Prostate gland (tissue), 2 donors: ENCODE measurements around the gene NR1I2. TPM values are rescaled to one million over a fixed set of nuclear protein-coding genes. Genes with fewer than 3 reads are reported as not detected.

Experiments used
- DNase-seq: peaks from one replicate; pipeline ENCODE4 v3.0.0-alpha.2; 2019; ENCODE audit warnings: low spot score
- H3K27ac ChIP-seq, 2 donors: fragments of 200-600 bp; sonication (generic); 2 replicates each; pipeline ENCODE4 v1.5.1; 2017 to 2019
- H3K27me3 ChIP-seq: fragments of 200-600 bp; sonication (generic); replicated peaks from 2 replicates; pipeline ENCODE4 v1.5.1; 2019; ENCODE audit not compliant: insufficient read depth
- H3K36me3 ChIP-seq, 2 donors: fragments of 200-600 bp; sonication (generic); 1 replicate in 1 of 2; 2 replicates in 1 of 2; pipeline versions ENCODE4 v1.5.1 to v1.8.1; 2017 to 2019
- H3K4me1 ChIP-seq: fragments of 200-600 bp; sonication (generic); replicated peaks from 2 replicates; pipeline ENCODE4 v1.5.1; 2019
- H3K4me3 ChIP-seq, 2 donors: fragments of 200-600 bp; sonication (generic); 2 replicates each; pipeline ENCODE4 v1.5.1; 2017 to 2019
- H3K9me3 ChIP-seq: fragments of 200-600 bp; sonication (generic); 2 replicates; pipeline ENCODE4 v1.5.1; 2017
- POLR2A ChIP-seq: fragments of 450-650 bp; IDR thresholded peaks from one replicate; pipeline ENCODE4 v1.6.1; 2016; ENCODE audit warnings: antibody characterized with exemption, mild to moderate bottlenecking
- POLR2AphosphoS5 ChIP-seq: sonication (generic); formaldehyde crosslinking; IDR thresholded peaks from one replicate; pipeline ENCODE4 v1.6.1; 2017; ENCODE audit warnings: antibody characterized with exemption
- WGBS: methylation state at CpG from one replicate; pipeline ENCODE4 v1.1.5; 2018; 5-methylcytosine and 5-hydroxymethylcytosine counted together
- intact Hi-C: fragments of 100-400 bp; cut with DNase I; formaldehyde crosslinking; loops from one replicate; pipeline ENCODE4 v1.14.2; 2022
- total RNA-seq, 2 donors: library from RNA; depleted of rRNA; stranded (reverse); fragments of >200 nt; gene quantifications; one replicate each; pipeline ENCODE4 v1.1.0, GENCODE V29; 2016
- TF ChIP-seq, protein P1 (sequence below), 4 experiments: fragments of 200-600 bp in 2 of 4; fragments of 450-650 bp in 2 of 4; sonication (generic) in 2 of 4; IDR thresholded peaks; 1 replicate in 3 of 4; 2 replicates in 1 of 4; pipeline ENCODE4 v1.5.1; 2016 to 2019; ENCODE audit warnings: antibody characterized with exemption in 4 of 4, mild to moderate bottlenecking in 2 of 4, moderate library complexity in 2 of 4

Gene NR1I2
- total RNA-seq, 2 donors from 2014 or later = 0.85 TPM; not detected in 1

DNA sequence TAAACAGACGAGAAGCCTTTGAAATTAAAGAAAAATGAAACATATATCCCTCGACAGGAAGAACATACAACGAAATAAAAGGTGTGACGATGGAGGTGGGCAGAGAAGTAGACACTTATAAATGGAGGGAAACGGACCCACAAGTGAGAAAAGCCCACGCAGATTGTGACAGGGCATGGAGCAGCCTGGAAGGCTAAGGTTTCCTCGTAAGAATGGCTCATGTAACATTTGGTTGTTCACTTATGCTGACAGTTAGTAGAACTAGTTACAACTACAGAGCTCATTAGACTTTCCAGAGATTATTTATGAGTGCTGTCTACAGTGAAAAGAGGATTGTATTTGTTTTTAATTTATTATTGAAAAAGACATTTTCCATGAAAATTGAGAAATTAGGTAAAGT, 82.6 kb downstream of the NR1I2 start:
- Histone ChIP-seq H3K4me1 (no peaks in the 10 kb centered on the region), H3K27ac (no peak overlapping the region), H3K36me3 (no peaks in the 10 kb centered on the region), H3K9me3 (no peaks in the 10 kb centered on the region), H3K4me3 (no peak overlapping the region), H3K27me3 (no peaks in the 10 kb centered on the region)
- TF ChIP-seq POLR2AphosphoS5 (no peak), POLR2A (no peak)
- TF ChIP-seq, protein P1, sequence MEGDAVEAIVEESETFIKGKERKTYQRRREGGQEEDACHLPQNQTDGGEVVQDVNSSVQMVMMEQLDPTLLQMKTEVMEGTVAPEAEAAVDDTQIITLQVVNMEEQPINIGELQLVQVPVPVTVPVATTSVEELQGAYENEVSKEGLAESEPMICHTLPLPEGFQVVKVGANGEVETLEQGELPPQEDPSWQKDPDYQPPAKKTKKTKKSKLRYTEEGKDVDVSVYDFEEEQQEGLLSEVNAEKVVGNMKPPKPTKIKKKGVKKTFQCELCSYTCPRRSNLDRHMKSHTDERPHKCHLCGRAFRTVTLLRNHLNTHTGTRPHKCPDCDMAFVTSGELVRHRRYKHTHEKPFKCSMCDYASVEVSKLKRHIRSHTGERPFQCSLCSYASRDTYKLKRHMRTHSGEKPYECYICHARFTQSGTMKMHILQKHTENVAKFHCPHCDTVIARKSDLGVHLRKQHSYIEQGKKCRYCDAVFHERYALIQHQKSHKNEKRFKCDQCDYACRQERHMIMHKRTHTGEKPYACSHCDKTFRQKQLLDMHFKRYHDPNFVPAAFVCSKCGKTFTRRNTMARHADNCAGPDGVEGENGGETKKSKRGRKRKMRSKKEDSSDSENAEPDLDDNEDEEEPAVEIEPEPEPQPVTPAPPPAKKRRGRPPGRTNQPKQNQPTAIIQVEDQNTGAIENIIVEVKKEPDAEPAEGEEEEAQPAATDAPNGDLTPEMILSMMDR (IDR thresholded peaks at IDR 0.05) = no peak
- no peak for DNase-seq
- intact Hi-C loops = no loop called here
- 89% methylated on average over 7 of the region's 7 CpGs for WGBS

Other genes starting within 250 kb of the NR1I2 start
- not detected for gene CD80, start 222.5 kb upstream of the NR1I2 start, total RNA-seq
- 10 to 100 TPM in 1 of 2 donors, 1 to 10 TPM in 1; 8.2 to 14.8 TPM for gene ADPRH, start 202.6 kb upstream of the NR1I2 start, total RNA-seq
- 1 to 10 TPM; 2.8 to 9.1 TPM for gene PLA1A, start 184.2 kb upstream of the NR1I2 start, total RNA-seq
- gene POPDC2, start 121.5 kb upstream of the NR1I2 start, total RNA-seq = 10 to 100 TPM in 1 of 2 donors, 1 to 10 TPM in 1; 8.7 to 26.5 TPM
- 10 to 100 TPM; 26.4 to 29.5 TPM for gene COX17, start 104.7 kb upstream of the NR1I2 start, total RNA-seq
- 10 to 100 TPM in 1 of 2 donors, 1 to 10 TPM in 1; 2.5 to 11.6 TPM for gene CFAP91, start 79.1 kb upstream of the NR1I2 start, total RNA-seq